GM23248 (cell line): ENCODE data around the gene LRRN2.

ENCODE experiments used
- EZH2 ChIP-seq: fragments of 200-600 bp; sonication (generic); IDR thresholded peaks from 2 replicates; pipeline ENCODE4 v1.6.1; 2018; ENCODE audit warnings: antibody characterized with exemption, mild to moderate bottlenecking; ENCODE audit not compliant: insufficient read depth, poor library complexity, severe bottlenecking
- EZH2phosphoT487 ChIP-seq: fragments of 200-600 bp; sonication (generic); IDR thresholded peaks from 2 replicates; pipeline ENCODE4 v1.6.1; 2018; ENCODE audit warnings: antibody characterized with exemption, moderate library complexity, mild to moderate bottlenecking, low read depth; ENCODE audit not compliant: insufficient read depth

DNA sequence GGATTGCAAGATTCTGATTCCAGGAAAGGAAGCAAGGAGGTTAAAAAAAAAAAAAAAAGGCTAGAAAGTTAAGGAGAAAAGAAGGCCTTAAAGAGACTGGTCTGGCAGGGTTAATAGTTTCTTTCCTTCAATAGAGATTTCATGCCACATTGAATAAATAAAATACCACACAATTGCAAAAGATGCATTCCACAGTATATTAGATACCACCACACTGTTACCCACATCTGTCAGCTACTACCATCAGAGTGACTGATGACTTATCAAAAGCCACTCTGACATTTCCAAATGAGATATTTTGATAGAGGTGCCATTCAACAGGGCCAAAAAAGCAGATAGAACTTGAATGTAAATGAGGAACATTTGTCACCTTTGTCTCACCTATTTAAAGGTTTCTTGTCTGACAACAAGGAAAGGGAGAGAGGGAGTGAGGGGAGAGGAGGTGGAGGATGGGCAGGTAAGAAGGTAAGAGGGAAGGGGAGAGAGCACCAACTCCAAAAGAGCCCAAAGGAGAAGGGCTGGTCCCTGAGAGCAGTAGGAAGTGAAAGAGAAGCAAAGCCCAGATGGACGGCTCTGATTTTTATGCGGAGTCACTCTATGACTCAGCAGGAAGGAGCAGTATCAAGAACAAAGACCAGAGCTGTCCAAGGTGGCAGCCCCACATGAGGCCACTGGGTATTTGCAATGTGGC, 38.3 kb downstream of the LRRN2 start:
- TF ChIP-seq EZH2 (no peak), EZH2phosphoT487 (no peak)
